ENCODE data around the gene OVOL2.

Gene OVOL2

DNA sequence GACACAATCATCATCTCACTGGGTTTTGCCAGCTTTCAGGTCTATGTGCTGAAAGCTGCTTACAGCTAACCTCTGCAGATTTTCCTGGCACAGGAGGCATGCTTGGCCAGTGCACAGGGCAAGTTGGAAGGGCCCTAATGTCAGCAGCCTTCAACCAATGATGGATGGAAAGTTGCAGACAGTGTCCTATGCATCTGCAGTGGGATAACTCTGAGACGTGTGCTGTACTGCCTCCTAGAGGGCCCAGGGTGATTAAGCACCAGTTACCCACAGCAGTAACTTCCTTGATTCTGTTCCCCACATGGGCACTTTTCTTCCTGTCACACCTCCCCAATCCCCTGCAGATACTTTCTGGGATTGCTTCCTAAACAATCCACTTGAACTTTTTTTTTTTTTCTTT lies 38.6 kb downstream of the OVOL2 start:
- no peaks in the 10 kb centered on the region for H3K9me3 ChIP-seq (ENCODE audit: control insufficient read depth in 5 of 5, low read length in 5 of 5)
- H3K9ac ChIP-seq (ENCODE audit: low read length in 5 of 5) = no peak overlapping the region
- H3K27ac ChIP-seq (ENCODE audit: low read depth, low read length) = no peak overlapping the region
- no peaks in the 10 kb centered on the region for H3K36me3 ChIP-seq (ENCODE audit: control insufficient read depth in 5 of 5, insufficient read depth in 5 of 5, low read length in 5 of 5)
- no peak overlapping the region for H3K4me3 ChIP-seq (ENCODE audit: low read depth in 1 of 5, low read length in 5 of 5)
- H3K27me3 ChIP-seq (ENCODE audit: control insufficient read depth in 5 of 5, insufficient read depth in 4 of 5, low read length in 5 of 5) = peaks cover 0 to 6% (median 0%) of the 10 kb centered on the region in 5 donors
- no peaks in the 10 kb centered on the region for H3K4me1 ChIP-seq (ENCODE audit: control insufficient read depth in 5 of 5, insufficient read depth in 5 of 5, low read length in 5 of 5)

DNA sequence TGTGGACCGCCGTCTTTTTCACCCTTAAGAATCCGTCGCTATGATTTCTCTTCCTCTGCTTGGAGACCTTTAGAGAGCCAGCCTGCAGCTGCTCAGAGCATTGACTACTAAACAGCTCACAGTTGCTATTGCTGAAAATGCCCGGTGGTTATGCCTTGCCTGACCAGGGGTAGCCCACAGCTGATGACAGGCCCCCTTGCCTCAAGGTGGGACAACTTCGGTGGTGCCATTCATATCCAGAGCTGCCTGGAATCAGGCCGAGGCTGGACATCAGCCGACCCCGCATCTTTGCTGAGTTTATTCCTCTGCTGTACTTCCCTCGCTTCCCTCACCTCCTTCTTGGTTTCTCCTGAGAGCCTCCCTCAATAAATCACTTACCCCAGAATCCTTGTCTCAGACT lies 39.6 kb downstream of the OVOL2 start:
- no peak overlapping the region for H3K9ac ChIP-seq (ENCODE audit: low read length in 5 of 5)
- no peaks in the 10 kb centered on the region for H3K36me3 ChIP-seq (ENCODE audit: control insufficient read depth in 5 of 5, insufficient read depth in 5 of 5, low read length in 5 of 5)
- H3K27me3 ChIP-seq (ENCODE audit: control insufficient read depth in 5 of 5, insufficient read depth in 4 of 5, low read length in 5 of 5) = peaks cover 0 to 1% (median 0%) of the 10 kb centered on the region in 5 donors
- H3K27ac ChIP-seq (ENCODE audit: low read depth, low read length) = no peak overlapping the region
- H3K4me1 ChIP-seq (ENCODE audit: control insufficient read depth in 5 of 5, insufficient read depth in 5 of 5, low read length in 5 of 5) = no peaks in the 10 kb centered on the region
- no peak overlapping the region for H3K4me3 ChIP-seq (ENCODE audit: low read depth in 1 of 5, low read length in 5 of 5)
- H3K9me3 ChIP-seq (ENCODE audit: control insufficient read depth in 5 of 5, low read length in 5 of 5) = no peaks in the 10 kb centered on the region

DNA sequence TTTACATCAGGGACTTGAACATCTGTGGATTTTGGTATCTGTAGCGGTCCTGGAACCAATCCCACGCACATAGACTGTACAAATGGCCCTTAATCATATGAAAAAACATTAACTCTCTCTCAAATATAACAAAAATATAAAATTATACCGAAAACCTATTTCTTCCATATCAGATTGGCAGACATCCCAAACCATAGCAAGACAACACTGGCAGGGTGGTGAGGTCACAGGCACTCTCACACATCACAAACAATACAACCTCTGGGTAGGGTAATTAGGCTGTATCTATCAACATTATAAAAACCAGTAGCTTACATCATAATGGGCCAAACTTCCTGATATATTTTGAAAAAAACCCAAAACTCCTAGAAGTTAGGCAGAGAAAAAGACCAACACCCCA lies 40.9 kb downstream of the OVOL2 start:
- no peaks in the 10 kb centered on the region for H3K27me3 ChIP-seq (ENCODE audit: control insufficient read depth in 5 of 5, insufficient read depth in 4 of 5, low read length in 5 of 5)
- no peaks in the 10 kb centered on the region for H3K9me3 ChIP-seq (ENCODE audit: control insufficient read depth in 5 of 5, low read length in 5 of 5)
- no peak overlapping the region for H3K27ac ChIP-seq (ENCODE audit: low read depth, low read length)
- H3K4me3 ChIP-seq (ENCODE audit: low read depth in 1 of 5, low read length in 5 of 5) = no peak overlapping the region
- H3K4me1 ChIP-seq (ENCODE audit: control insufficient read depth in 5 of 5, insufficient read depth in 5 of 5, low read length in 5 of 5) = no peaks in the 10 kb centered on the region
- no peaks in the 10 kb centered on the region for H3K36me3 ChIP-seq (ENCODE audit: control insufficient read depth in 5 of 5, insufficient read depth in 5 of 5, low read length in 5 of 5)
- no peak overlapping the region for H3K9ac ChIP-seq (ENCODE audit: low read length in 5 of 5)

DNA sequence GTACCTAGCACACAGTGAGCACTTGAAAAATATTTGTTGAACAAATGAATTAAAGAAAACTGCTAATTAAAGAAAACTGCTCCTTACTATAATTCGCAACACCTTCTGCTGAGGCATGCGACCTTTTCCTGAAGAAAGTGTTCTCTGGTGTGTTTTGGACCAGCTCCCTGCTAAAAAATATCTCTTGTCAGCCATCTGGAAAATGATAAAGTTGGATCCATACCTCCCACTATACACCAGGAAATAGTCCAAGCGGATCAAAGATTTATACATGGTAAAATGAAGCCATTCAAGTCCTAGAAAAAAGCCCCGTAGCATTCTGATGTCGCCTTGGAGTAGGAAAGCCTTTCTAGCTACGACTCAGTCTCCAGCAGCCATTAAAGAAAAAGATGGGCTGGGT lies 43.3 kb downstream of the OVOL2 start:
- no peak overlapping the region for H3K27ac ChIP-seq (ENCODE audit: low read depth, low read length)
- no peak overlapping the region for H3K9ac ChIP-seq (ENCODE audit: low read length in 5 of 5)
- no peaks in the 10 kb centered on the region for H3K36me3 ChIP-seq (ENCODE audit: control insufficient read depth in 5 of 5, insufficient read depth in 5 of 5, low read length in 5 of 5)
- no peaks in the 10 kb centered on the region for H3K27me3 ChIP-seq (ENCODE audit: control insufficient read depth in 5 of 5, insufficient read depth in 4 of 5, low read length in 5 of 5)
- H3K4me1 ChIP-seq (ENCODE audit: control insufficient read depth in 5 of 5, insufficient read depth in 5 of 5, low read length in 5 of 5) = no peaks in the 10 kb centered on the region
- no peak overlapping the region for H3K4me3 ChIP-seq (ENCODE audit: low read depth in 1 of 5, low read length in 5 of 5)
- no peaks in the 10 kb centered on the region for H3K9me3 ChIP-seq (ENCODE audit: control insufficient read depth in 5 of 5, low read length in 5 of 5)

DNA sequence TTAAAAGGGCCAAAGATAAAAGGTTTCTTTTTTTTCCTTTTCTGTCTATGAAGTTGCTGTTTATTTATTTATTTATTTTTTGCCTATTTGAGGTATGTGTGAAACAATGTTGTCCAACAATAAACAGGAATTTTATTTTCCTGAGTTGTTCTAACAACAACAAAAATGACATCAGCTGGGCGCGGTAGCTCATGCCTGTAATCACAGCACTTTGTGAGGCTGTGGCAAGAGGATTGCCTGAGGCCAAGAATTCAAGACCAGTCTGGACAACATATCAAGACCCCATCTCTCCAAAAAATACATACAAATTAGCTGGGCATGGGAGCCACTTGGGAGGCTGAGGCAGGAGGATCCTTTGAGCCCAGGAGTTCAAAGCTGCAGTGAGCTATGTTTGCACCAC lies 44.8 kb downstream of the OVOL2 start:
- Histone ChIP-seq H3K36me3 (ENCODE audit: control insufficient read depth in 5 of 5, insufficient read depth in 5 of 5, low read length in 5 of 5) (no peaks in the 10 kb centered on the region), H3K4me1 (ENCODE audit: control insufficient read depth in 5 of 5, insufficient read depth in 5 of 5, low read length in 5 of 5) (peaks cover 0 to under 1% (median 0%) of the 10 kb centered on the region in 5 donors), H3K9ac (ENCODE audit: low read length in 5 of 5) (no peak overlapping the region), H3K4me3 (ENCODE audit: low read depth in 1 of 5, low read length in 5 of 5) (no peak overlapping the region), H3K27ac (ENCODE audit: low read depth, low read length) (no peak overlapping the region), H3K9me3 (ENCODE audit: control insufficient read depth in 5 of 5, low read length in 5 of 5) (no peaks in the 10 kb centered on the region), H3K27me3 (ENCODE audit: control insufficient read depth in 5 of 5, insufficient read depth in 4 of 5, low read length in 5 of 5) (no peaks in the 10 kb centered on the region)

DNA sequence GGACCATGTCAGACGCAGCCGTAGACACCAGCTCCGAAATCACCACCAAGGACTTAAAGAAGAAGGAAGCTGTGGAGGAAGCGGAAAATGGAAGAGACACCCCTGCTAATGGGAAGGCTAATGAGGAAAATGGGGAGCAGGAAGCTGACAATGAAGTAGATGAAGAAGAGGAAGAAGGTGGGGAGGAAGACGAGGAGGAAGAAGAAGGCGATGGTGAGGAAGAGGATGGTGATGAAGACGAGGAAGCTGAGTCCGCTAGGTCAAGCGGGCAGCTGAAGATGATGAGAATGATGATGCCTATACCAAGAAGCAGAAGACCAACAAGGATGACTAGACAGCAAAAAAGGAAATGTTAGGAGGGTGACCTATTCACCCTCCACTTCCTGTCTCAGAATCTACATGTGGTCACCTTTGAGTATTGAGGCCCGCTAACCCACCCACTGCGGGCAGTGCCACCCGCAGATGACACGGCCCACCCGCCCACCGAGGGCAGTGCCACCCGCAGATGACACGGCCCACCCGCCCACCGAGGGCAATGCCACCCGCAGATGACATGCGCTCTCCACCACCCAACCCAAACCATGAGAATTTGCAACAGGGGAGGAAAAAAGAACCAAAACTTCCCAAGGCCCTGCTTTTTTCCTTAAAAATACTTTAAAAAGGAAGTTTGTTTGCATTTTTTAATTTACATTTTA lies 45.6 kb downstream of the OVOL2 start:
- no peak overlapping the region for H3K27ac ChIP-seq (ENCODE audit: low read depth, low read length)
- H3K4me3 ChIP-seq (ENCODE audit: low read depth in 1 of 5, low read length in 5 of 5) = no peak overlapping the region
- H3K4me1 ChIP-seq (ENCODE audit: control insufficient read depth in 5 of 5, insufficient read depth in 5 of 5, low read length in 5 of 5) = peaks cover 0 to 8% (median 7%) of the 10 kb centered on the region in 5 donors
- no peaks in the 10 kb centered on the region for H3K36me3 ChIP-seq (ENCODE audit: control insufficient read depth in 5 of 5, insufficient read depth in 5 of 5, low read length in 5 of 5)
- H3K9ac ChIP-seq (ENCODE audit: low read length in 5 of 5) = no peak overlapping the region
- no peaks in the 10 kb centered on the region for H3K9me3 ChIP-seq (ENCODE audit: control insufficient read depth in 5 of 5, low read length in 5 of 5)
- H3K27me3 ChIP-seq (ENCODE audit: control insufficient read depth in 5 of 5, insufficient read depth in 4 of 5, low read length in 5 of 5) = no peaks in the 10 kb centered on the region

DNA sequence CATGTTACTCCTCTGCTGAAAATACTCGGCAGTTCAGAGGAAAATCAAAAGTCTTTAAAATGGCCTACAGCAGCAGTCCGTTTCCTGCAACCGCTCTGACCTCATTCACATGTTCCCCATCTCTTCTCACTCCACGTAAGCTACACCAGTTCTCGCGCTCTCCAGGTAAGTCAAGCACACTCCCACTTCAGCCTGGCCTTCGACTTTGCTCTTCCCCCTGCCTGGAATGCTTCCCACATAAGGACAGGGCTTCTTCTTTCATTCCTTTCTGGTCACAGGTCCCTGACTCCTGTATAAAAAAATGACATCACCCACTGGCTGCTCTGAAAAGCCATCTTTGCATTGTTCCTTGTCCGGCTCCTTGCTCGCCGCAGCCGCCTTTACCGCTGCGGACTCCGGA lies 46.2 kb downstream of the OVOL2 start:
- H3K36me3 ChIP-seq (ENCODE audit: control insufficient read depth in 5 of 5, insufficient read depth in 5 of 5, low read length in 5 of 5) = no peaks in the 10 kb centered on the region
- H3K9me3 ChIP-seq (ENCODE audit: control insufficient read depth in 5 of 5, low read length in 5 of 5) = no peaks in the 10 kb centered on the region
- H3K4me3 ChIP-seq (ENCODE audit: low read depth in 1 of 5, low read length in 5 of 5) = no peak overlapping the region
- H3K9ac ChIP-seq (ENCODE audit: low read length in 5 of 5) = no peak overlapping the region
- H3K4me1 ChIP-seq (ENCODE audit: control insufficient read depth in 5 of 5, insufficient read depth in 5 of 5, low read length in 5 of 5) = peaks cover 0 to 8% (median 7%) of the 10 kb centered on the region in 5 donors
- H3K27me3 ChIP-seq (ENCODE audit: control insufficient read depth in 5 of 5, insufficient read depth in 4 of 5, low read length in 5 of 5) = no peaks in the 10 kb centered on the region
- no peak overlapping the region for H3K27ac ChIP-seq (ENCODE audit: low read depth, low read length)

DNA sequence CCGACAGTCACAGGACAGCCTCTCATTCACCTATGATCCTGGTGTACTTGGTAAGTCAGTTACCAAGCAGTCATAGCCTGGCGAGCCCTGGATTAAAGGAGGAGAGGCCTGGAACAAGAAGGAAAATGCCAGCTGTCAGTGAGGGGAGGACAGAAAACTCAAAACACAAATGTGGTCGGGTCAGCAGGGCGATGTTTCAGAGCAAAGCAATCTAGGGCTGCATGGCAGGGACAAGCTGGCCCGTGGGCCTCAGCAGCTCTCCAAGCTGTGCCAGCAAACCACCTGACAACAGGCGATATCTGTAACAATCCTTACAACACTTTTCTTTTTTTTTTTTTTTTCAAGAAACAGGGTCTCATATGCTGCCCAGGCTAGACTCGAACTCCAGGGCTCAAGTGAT lies 48.6 kb downstream of the OVOL2 start:
- Histone ChIP-seq H3K27ac (ENCODE audit: low read depth, low read length) (no peak overlapping the region), H3K36me3 (ENCODE audit: control insufficient read depth in 5 of 5, insufficient read depth in 5 of 5, low read length in 5 of 5) (no peaks in the 10 kb centered on the region), H3K4me1 (ENCODE audit: control insufficient read depth in 5 of 5, insufficient read depth in 5 of 5, low read length in 5 of 5) (peaks cover 0 to 11% (median 7%) of the 10 kb centered on the region in 5 donors), H3K4me3 (ENCODE audit: low read depth in 1 of 5, low read length in 5 of 5) (no peak overlapping the region), H3K27me3 (ENCODE audit: control insufficient read depth in 5 of 5, insufficient read depth in 4 of 5, low read length in 5 of 5) (no peaks in the 10 kb centered on the region), H3K9me3 (ENCODE audit: control insufficient read depth in 5 of 5, low read length in 5 of 5) (no peaks in the 10 kb centered on the region), H3K9ac (ENCODE audit: low read length in 5 of 5) (no peak overlapping the region)

DNA sequence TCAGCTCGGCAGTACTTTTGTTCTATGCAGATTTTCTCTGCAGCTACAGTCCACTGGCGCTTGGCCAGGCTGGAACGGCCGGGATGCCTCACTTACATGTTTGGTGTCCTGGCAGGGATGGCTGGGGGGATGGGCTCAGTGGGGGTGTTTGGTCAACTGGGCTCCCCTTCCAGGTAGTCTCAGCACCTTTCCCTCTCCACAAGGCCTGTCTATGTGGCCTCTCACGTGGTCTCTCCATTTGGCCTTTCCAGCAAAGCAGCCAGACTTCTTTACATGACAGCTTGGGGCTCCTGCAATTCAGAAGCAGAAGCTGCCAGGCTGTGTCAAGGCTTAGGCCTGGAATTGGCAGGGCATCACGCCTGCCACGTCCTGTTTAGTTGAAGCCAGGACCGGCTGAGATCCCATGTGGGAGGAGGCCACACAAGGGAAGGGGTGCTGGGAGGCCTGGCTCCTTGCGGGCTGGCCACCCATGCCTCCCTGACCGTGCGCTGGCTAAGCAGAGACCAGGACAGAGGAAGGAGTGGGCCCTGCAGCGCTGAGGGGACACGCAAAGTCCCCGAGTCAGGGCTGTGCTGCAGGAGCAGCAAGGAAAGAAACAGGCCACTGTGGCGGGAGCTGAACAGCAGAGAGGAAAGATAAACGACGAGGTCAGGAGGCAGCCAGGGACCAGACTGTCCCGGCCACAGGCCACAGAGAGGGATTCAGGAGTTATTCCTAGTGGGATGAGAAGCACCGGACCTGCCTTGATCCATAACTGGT lies 50.0 kb downstream of the OVOL2 start:
- no peak overlapping the region for H3K9ac ChIP-seq (ENCODE audit: low read length in 5 of 5)
- H3K36me3 ChIP-seq (ENCODE audit: control insufficient read depth in 5 of 5, insufficient read depth in 5 of 5, low read length in 5 of 5) = no peaks in the 10 kb centered on the region
- H3K27me3 ChIP-seq (ENCODE audit: control insufficient read depth in 5 of 5, insufficient read depth in 4 of 5, low read length in 5 of 5) = no peaks in the 10 kb centered on the region
- H3K4me3 ChIP-seq (ENCODE audit: low read depth in 1 of 5, low read length in 5 of 5) = no peak overlapping the region
- no peak overlapping the region for H3K27ac ChIP-seq (ENCODE audit: low read depth, low read length)
- H3K4me1 ChIP-seq (ENCODE audit: control insufficient read depth in 5 of 5, insufficient read depth in 5 of 5, low read length in 5 of 5) = peaks cover 0 to 13% (median 7%) of the 10 kb centered on the region in 5 donors
- no peaks in the 10 kb centered on the region for H3K9me3 ChIP-seq (ENCODE audit: control insufficient read depth in 5 of 5, low read length in 5 of 5)

DNA sequence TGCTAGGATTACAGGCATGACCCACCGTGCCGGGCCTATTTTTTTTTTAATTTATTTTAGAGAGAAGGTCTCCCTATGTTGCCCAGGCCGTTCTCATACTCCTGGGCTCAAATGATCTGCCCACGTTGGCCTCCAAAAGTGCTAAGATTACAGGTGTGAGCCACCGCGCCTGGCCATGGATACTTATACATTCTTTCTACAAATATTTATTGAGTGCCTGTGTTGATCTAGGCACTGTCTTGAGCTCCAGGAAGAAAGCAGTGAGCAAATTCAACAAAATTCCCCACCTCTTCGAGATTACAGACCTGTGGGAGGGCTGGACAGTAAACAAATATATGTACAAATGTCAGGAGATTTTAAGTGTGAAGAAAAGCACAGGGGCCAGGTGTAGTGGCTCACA lies 51.0 kb downstream of the OVOL2 start:
- Histone ChIP-seq H3K9ac (ENCODE audit: low read length in 5 of 5) (no peak overlapping the region), H3K4me3 (ENCODE audit: low read depth in 1 of 5, low read length in 5 of 5) (no peak overlapping the region), H3K36me3 (ENCODE audit: control insufficient read depth in 5 of 5, insufficient read depth in 5 of 5, low read length in 5 of 5) (no peaks in the 10 kb centered on the region), H3K9me3 (ENCODE audit: control insufficient read depth in 5 of 5, low read length in 5 of 5) (no peaks in the 10 kb centered on the region), H3K27ac (ENCODE audit: low read depth, low read length) (no peak overlapping the region), H3K27me3 (ENCODE audit: control insufficient read depth in 5 of 5, insufficient read depth in 4 of 5, low read length in 5 of 5) (no peaks in the 10 kb centered on the region), H3K4me1 (ENCODE audit: control insufficient read depth in 5 of 5, insufficient read depth in 5 of 5, low read length in 5 of 5) (peaks cover 0 to 14% (median 9%) of the 10 kb centered on the region in 5 donors)

Data from subcutaneous abdominal adipose tissue (tissue), 5 donors.